Measurements from ENCODE around the gene EIF3CL.
"Not testable (repeated sequence)": the region's sequence is repeated elsewhere in the genome, so short reads cannot be mapped to it uniquely, and the experiment has no call there.

GRCh38 chr16:28367926-28368325 lies 35.7 kb downstream of the EIF3CL start:
- not testable (repeated sequence) for TF ChIP-seq CTCF (IDR thresholded peaks at IDR 0.05; ENCODE audit: low read depth, low read length); POLR2A (IDR thresholded peaks at IDR 0.05; ENCODE audit: extremely low read depth, insufficient read length); MAX (IDR thresholded peaks at IDR 0.05; ENCODE audit: low read depth, low read length); MYC (IDR thresholded peaks at IDR 0.05; ENCODE audit: low read depth, low read length)
